Stimulated activated naive CD4-positive, alpha-beta T cell (primary cell): Measurements from ENCODE around the gene RCL1.
"Not testable (repeated sequence)": the region's sequence is repeated elsewhere in the genome, so short reads cannot be mapped to it uniquely, and the experiment has no call there.

Experiments used
- DNase-seq, 6 experiments: peaks; one replicate each; lab custom pipeline; 2025; lab: John Stamatoyannopoulos, UW

Gene RCL1

GRCh38 chr9:4886698-4887097 is 94.0 kb downstream of the RCL1 start:
- no peak for DNase-seq

DNA sequence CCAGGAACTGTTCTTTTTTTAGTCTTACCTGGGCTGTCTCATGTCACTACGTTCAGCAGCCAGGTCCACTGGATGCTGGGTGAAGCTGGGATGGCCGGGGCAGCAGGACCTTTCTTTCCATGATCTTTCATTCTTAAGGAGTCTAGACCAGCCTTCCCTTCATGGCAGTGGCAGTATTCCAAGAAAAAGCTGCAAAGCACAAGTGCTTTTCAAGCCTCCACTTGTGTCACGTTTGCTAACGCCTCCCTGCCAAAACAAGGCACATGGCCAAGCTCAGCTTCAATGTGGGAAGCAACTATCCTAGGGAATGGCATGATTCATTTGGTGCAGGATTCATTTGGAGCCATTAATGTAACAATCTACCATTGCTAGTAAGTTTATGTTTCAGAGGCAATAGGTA is 94.8 kb downstream of the RCL1 start:
- no peak for DNase-seq

DNA sequence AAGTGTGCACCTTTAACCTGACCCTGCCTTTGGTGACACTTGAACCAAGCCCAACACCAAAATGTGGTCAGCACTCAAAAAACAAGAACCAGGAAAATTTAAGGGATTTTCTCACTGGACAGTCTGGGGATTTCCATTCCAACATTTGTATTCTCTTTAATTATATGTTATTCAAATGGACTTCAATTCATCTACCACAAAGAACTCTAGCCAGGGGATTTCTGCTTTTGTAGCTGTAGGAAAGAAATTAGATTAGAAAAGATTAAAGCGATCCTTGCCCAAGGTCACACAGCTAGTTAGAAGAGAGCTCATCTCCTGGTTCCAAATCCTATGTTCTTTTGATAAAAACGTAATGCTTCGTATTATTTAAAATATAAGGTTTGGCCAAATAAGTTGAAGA is 97.5 kb downstream of the RCL1 start:
- no peak for DNase-seq

GRCh38 chr9:4890929-4891328 is 98.2 kb downstream of the RCL1 start:
- no peak for DNase-seq

DNA sequence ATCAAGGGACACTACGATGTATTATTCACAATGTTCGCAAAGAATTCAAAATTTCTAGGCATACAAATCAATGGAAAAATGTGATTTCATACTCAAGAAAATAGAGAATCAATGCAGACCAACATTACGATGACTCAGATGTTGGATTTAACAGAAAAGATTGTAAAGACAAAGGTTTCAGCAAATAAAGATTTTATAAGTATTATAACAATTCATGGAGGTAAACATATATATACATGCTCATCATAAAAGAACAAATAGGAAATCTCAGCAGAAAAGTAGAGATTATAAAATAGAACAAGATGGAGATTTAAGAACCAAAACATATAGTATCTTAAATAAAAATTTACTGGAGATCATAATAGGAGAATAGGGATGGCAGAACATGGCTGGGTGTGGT is 98.9 kb downstream of the RCL1 start:
- no peak for DNase-seq

- no peak for DNase-seq
Observed at GRCh38 chr9:4892501-4893194, 99.9 kb downstream of the RCL1 start.

- DNase-seq, result no peak
Observed at GRCh38 chr9:4894076-4894475, 101.3 kb downstream of the RCL1 start.

- DNase-seq, result not testable (repeated sequence)
Observed at GRCh38 chr9:4899853-4900252, 107.1 kb downstream of the RCL1 start.

- peak in 3 of 6 experiments; percentile 3 to 11 (median 3) for DNase-seq
Observed at GRCh38 chr9:4901401-4902134, 108.8 kb downstream of the RCL1 start.

- DNase-seq, result no peak
Observed at GRCh38 chr9:4902135-4902475, 109.4 kb downstream of the RCL1 start.

- DNase-seq, result no peak
Observed at GRCh38 chr9:4904322-4905134, 111.8 kb downstream of the RCL1 start.

DNA sequence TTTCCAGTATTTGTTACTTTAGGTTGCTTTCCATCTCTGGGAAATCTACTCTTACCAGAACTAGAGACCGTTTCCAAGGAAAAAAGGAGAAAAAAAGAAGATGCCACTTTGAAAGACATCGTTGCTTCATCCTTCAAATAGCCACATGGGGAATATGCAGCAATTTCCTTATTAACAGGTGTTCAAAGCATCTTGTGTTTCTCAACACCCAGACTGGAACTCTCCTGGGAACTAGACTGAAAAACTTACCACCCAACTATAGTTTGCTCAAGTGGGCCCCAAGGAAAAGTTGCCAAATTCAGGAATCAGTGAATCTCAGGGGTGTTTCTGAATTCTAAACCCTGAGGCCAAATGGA is 112.4 kb downstream of the RCL1 start:
- DNase-seq, result no peak
